ENCODE measurements around the gene MGME1.
"Not testable (repeated sequence)": the region's sequence is repeated elsewhere in the genome, so short reads cannot be mapped to it uniquely, and the experiment has no call there.

Gene MGME1

GRCh38 chr20:17941087-17941825 is 27.6 kb upstream of the MGME1 start:
- no peak for DNase-seq

GRCh38 chr20:17941826-17942196 is 27.0 kb upstream of the MGME1 start:
- DNase-seq: no peak

DNA sequence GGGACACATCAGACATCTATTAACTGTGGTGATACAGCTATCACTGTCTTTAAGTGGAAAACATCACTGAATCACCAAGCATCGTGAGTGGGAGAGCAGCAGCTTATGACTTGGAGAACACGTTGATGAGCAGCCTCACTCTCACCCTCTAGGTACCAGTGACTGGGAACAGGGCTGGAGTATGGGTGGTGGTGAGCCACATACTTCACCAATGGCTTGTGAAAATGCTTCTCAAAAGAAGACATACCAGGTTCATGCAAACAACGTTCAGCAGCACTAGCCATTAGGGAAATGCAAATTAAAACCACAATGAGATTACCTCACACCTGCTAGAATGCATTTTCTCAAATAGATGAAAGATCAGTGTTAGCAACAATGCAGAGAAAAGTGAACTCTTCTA is 25.5 kb upstream of the MGME1 start:
- no peak for DNase-seq

DNA sequence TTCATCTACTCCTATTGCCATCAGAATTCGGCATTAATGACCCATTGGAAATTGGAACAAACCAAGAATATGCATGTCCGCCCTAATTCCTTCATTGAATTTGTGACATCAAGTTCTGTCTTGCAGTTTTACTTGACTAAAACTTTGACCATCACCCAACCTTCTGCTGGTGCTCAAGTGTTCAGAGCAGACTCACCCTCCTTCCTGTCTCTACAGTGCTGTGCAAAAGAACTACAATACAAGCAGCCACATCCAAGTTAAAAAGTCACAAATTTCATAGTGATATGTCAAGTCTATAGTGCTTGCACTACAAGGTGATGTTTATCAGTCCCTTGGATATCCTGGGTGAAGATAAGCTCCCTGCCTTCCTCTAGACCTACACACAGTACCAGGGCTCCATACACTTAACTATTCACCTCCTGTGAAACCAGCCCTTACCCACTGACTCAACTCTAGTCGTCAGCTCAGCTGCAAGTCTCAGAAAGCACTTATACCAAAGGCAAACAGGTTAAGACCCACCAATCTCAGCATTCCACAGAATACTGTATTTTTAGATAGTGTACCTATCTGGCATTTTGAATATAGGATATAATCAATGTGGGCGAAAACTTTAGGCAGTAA is 23.9 kb upstream of the MGME1 start:
- DNase-seq: no peak

DNA sequence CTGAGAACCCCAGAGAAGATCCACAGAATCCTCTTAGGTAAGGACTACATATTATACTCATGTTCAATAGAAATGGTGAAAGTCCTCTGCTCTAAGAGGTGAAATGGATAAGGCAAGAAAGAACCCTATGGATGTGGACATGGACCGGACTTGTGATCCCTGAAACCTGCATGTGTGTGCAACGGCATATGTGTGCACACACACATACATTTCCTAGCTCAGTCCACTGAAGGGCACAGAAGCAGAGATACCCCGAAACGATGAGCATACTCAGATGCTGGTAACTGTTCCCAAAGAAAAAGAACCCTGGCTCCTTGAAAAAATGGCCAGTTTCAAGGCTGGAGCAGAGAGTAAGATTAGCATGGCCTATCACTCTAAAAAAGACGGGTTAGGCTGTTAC is 22.8 kb upstream of the MGME1 start:
- no peak for DNase-seq

- DNase-seq: peak in 1 of 3 donors; percentile 15
Observed at GRCh38 chr20:17946572-17947473, 22.0 kb upstream of the MGME1 start.

DNA sequence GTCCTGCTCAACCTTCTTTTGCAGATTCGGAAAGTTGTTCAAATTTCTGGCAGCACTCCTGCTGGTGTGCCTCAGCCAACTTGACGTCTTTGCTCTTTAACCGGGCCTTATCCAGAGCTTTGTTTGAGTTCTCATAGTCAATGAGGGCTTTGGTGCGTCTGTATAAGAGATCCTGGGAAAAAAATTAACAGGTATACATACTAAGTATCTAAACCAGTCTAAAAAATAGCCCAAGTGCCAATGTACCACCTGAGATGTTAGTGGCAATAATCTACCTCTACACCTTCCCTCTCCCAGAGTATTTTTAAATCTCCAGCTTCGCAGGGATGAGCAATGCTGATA is 21.4 kb upstream of the MGME1 start:
- no peak for DNase-seq

- DNase-seq: no peak
Observed at GRCh38 chr20:17948442-17948841, 20.4 kb upstream of the MGME1 start.

- DNase-seq: no peak
Observed at GRCh38 chr20:17949899-17950298, 18.9 kb upstream of the MGME1 start.

- no peak for DNase-seq
Observed at GRCh38 chr20:17950670-17951069, 18.1 kb upstream of the MGME1 start.

DNA sequence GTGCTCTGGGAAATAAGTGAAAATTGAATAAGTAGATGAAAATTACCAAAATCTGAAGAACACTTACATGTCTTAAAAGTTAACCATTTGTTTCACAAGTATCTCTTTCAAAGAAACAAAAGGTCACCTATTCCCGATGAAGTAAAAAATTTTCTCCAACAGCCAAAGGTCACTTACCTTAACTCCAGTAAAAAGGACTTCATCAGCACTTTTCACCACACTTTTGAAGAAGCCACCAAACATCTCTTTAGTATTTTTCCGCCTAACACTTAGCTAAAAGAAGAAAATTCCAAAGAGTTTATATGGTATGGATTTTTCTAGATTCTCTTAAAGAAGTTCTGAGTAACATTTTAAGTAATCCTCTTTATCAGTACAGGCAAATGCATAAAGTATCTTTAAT is 17.5 kb upstream of the MGME1 start:
- DNase-seq: no peak

GRCh38 chr20:17952692-17953684 is 15.8 kb upstream of the MGME1 start:
- no peak for DNase-seq

GRCh38 chr20:17953935-17954334 is 14.9 kb upstream of the MGME1 start:
- DNase-seq: no peak

- DNase-seq: no peak
Observed at GRCh38 chr20:17955302-17955701, 13.5 kb upstream of the MGME1 start.

GRCh38 chr20:17956099-17956685 is 12.6 kb upstream of the MGME1 start:
- peak in 1 of 3 donors; percentile 18 for DNase-seq

DNA sequence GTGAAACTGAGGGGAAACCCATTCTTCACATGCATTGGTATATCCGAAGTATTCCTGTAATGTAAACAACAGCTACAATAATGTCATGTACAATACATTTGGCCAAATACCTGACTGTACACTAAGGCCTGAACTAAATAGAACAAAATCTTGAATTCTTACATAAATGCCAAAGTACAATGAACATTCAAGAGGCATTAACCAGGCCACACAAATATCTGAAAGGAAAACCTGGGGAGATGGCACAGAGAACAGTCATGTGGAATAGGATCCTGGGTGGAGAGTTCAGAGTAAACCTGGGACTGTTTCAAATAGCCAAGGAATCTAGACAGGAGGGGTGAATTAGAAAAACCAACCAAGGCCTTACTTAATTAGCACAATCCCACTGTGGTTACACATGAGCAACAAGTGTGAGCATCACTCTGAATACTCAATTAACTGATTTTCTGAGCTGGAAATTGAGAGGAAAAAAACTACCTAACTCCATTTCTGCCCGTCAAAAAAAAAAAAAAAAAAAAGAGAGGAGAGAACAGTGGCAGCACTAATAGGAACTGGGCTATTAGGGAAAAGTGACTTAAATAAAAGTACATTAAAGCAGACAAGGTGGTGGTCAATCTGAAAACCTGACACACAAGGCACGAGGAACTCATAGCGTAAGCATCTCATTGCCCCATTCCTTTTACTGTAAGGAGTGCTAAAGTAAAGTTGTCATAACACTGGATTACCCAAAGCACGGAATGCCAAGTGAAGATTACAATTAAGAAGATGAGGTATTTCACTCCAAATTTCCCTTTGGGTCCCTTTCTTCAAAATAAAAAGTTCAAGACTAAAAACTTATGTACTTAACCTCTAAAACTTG is 11.1 kb upstream of the MGME1 start:
- DNase-seq: peak in 1 of 3 donors; percentile 21

- DNase-seq: peak in 2 of 3 donors; percentile 8 to 14
Observed at GRCh38 chr20:17958373-17959256, 10.2 kb upstream of the MGME1 start.

- DNase-seq: no peak
Observed at GRCh38 chr20:17959257-17959627, 9.6 kb upstream of the MGME1 start.

DNA sequence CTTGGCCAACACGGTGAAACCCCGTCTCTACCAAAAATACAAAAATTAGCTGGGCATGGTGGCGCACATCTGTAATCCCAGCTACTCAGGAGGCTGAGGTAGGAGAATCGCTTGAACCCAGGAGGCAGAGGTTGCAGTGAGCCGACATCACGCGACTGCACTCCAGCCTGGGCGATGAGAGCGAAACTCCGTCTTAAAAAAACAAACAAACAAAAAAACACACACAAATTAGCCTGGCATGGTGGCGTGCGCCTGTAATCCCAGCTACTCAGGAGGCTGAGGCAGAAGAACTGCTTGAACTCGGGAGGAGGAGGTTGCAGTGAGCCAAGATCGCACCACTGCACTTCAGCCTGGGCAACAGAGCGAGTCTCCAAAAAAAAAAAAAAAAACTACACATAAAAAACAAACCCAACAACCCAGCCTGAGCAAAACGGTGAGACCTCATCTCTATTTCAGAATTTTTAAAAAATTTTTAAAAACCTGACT is 8.4 kb upstream of the MGME1 start:
- not testable (repeated sequence) for DNase-seq

All from suppressor macrophage treated with lipopolysaccharide for 1 hour (primary cell).